ENCODE results near the gene RTEL1.

DNA sequence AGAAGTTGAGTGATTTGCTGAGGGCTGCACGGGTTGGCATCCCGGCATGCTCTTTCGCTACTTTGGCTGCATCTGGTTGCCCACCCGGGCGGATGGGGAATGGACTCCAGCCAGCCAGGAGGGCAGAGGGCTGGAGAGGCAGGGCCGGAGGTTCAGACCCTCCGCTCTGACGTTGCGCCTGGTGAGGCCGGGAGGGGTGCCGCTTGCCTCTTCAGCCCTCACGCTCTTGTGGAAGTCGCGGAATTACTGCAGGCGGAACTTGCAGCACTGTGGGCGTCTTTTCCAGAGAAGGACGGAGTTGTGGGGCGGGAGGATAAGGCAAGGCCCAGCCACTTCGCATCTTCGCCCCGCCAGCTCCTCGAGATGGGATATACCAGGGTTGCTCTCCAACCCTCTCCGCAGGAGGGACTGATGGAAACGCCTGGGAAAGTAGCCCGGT lies 656 bp downstream of the RTEL1 start:
- TF ChIP-seq, protein P1, sequence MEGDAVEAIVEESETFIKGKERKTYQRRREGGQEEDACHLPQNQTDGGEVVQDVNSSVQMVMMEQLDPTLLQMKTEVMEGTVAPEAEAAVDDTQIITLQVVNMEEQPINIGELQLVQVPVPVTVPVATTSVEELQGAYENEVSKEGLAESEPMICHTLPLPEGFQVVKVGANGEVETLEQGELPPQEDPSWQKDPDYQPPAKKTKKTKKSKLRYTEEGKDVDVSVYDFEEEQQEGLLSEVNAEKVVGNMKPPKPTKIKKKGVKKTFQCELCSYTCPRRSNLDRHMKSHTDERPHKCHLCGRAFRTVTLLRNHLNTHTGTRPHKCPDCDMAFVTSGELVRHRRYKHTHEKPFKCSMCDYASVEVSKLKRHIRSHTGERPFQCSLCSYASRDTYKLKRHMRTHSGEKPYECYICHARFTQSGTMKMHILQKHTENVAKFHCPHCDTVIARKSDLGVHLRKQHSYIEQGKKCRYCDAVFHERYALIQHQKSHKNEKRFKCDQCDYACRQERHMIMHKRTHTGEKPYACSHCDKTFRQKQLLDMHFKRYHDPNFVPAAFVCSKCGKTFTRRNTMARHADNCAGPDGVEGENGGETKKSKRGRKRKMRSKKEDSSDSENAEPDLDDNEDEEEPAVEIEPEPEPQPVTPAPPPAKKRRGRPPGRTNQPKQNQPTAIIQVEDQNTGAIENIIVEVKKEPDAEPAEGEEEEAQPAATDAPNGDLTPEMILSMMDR (IDR thresholded peaks at IDR 0.05), result no peak
- TF ChIP-seq SIN3A (IDR thresholded peaks at IDR 0.05; ENCODE audit: borderline replicate concordance, insufficient read depth, low read depth, low read length) (no peak), POLR2AphosphoS5 (IDR thresholded peaks at IDR 0.05; ENCODE audit: low read depth, low read length) (no peak)
- TF ChIP-seq, protein P2, sequence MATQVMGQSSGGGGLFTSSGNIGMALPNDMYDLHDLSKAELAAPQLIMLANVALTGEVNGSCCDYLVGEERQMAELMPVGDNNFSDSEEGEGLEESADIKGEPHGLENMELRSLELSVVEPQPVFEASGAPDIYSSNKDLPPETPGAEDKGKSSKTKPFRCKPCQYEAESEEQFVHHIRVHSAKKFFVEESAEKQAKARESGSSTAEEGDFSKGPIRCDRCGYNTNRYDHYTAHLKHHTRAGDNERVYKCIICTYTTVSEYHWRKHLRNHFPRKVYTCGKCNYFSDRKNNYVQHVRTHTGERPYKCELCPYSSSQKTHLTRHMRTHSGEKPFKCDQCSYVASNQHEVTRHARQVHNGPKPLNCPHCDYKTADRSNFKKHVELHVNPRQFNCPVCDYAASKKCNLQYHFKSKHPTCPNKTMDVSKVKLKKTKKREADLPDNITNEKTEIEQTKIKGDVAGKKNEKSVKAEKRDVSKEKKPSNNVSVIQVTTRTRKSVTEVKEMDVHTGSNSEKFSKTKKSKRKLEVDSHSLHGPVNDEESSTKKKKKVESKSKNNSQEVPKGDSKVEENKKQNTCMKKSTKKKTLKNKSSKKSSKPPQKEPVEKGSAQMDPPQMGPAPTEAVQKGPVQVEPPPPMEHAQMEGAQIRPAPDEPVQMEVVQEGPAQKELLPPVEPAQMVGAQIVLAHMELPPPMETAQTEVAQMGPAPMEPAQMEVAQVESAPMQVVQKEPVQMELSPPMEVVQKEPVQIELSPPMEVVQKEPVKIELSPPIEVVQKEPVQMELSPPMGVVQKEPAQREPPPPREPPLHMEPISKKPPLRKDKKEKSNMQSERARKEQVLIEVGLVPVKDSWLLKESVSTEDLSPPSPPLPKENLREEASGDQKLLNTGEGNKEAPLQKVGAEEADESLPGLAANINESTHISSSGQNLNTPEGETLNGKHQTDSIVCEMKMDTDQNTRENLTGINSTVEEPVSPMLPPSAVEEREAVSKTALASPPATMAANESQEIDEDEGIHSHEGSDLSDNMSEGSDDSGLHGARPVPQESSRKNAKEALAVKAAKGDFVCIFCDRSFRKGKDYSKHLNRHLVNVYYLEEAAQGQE (IDR thresholded peaks at IDR 0.05; ENCODE audit: insufficient read depth in 1 of 2, low read depth in 2 of 2, low read length in 1 of 2), result no peak

Measured in Panc1 (cell line).